ENCODE results near the gene FAM53C.

The FAM53C gene

GRCh38 chr5:138391859-138392386 lies 53.9 kb downstream of the FAM53C start:
- no peak for DNase-seq (ENCODE audit: low spot score)
- FAIRE-seq: no peak

Measured in RCC 7860 (cell line).